Brain microvascular endothelial cell (primary cell): ENCODE measurements around the gene RELB.

Source experiments
- DNase-seq: peaks from one replicate; pipeline ENCODE4 v3.0.0-alpha.2; 2020
- H3K27ac ChIP-seq: fragments of 250-450 bp; sonication (Bioruptor Pico); 2 replicates; pipeline ENCODE4 v1.5.1; 2020; ENCODE audit warnings: mild to moderate bottlenecking, moderate library complexity
- H3K27me3 ChIP-seq: fragments of 250-450 bp; sonication (Bioruptor Pico); replicated peaks from 2 replicates; pipeline ENCODE4 v1.5.1; 2020; ENCODE audit warnings: mild to moderate bottlenecking
- H3K36me3 ChIP-seq: fragments of 250-450 bp; sonication (Bioruptor Pico); replicated peaks from 2 replicates; pipeline ENCODE4 v1.5.1; 2020; ENCODE audit warnings: mild to moderate bottlenecking
- H3K4me3 ChIP-seq: 2 replicates; pipeline ENCODE4 v1.5.1; 2011; ENCODE audit warnings: low read depth, mild to moderate bottlenecking, control low read depth, low read length, moderate library complexity
- CTCF ChIP-seq: IDR thresholded peaks from 2 replicates; pipeline ENCODE4 v1.5.1; 2011; ENCODE audit warnings: low read depth, mild to moderate bottlenecking, moderate library complexity, low read length, control low read depth, inconsistent platforms; ENCODE audit errors: missing control alignments
- in situ Hi-C: cut with HindIII; loops from 2 replicates; pipeline ENCODE4 v1.10.0; 2017; ENCODE audit warnings: low sequenced_read_pairs, low pct_ligation_motif_present

RELB gene

GRCh38 chr19:45001087-45001739 is at the start of gene RELB:
RELB (plus strand) TSS chr19:45001464; CDS start chr19:45001580, 116 bp downstream.
- peak; percentile 86 for DNase-seq
- H3K27ac ChIP-seq = peak within 1 kb of the TSS; percentile 100
- no peaks in the 10 kb centered on the region for H3K27me3 ChIP-seq
- peaks cover 6% of the 10 kb centered on the region for H3K36me3 ChIP-seq
- H3K4me3 ChIP-seq = peak within 1 kb of the TSS; percentile 68
- in situ Hi-C loops = no loop called here
- no peak for TF ChIP-seq CTCF

GRCh38 chr19:44954278-44954648 is 47.0 kb upstream of the RELB start:
- Histone ChIP-seq H3K4me3 (peak overlapping the region; percentile 87), H3K27me3 (no peaks in the 10 kb centered on the region), H3K36me3 (no peaks in the 10 kb centered on the region), H3K27ac (peak overlapping the region; percentile 93)
- TF ChIP-seq CTCF = no peak
- DNase-seq = no peak
- in situ Hi-C loops = loop anchor here (10.0 kb wide), 1 partner anchor 59 kb away; the partner anchor contains the start of gene TOMM40

- H3K27me3 ChIP-seq = no peaks in the 10 kb centered on the region
- peak; percentile 94 for DNase-seq
- no peaks in the 10 kb centered on the region for H3K36me3 ChIP-seq
- in situ Hi-C loops = loop anchor here (10.0 kb wide), 1 partner anchor 60 kb away; the partner anchor contains the start of gene TOMM40
- no peak for TF ChIP-seq CTCF
- peak within 1 kb of the TSS; percentile 93 for H3K27ac ChIP-seq
- peak within 1 kb of the TSS; percentile 87 for H3K4me3 ChIP-seq
Measured at GRCh38 chr19:44954649-44955504, 46.4 kb upstream of the RELB start, which contains the start of gene CLPTM1. CLPTM1 (plus strand) TSS chr19:44955380; CDS start chr19:44955396, 16 bp downstream.

GRCh38 chr19:44955505-44956439 is 45.5 kb upstream of the RELB start:
- no peak for TF ChIP-seq CTCF
- Histone ChIP-seq H3K4me3 (peak overlapping the region; percentile 87), H3K27ac (peak overlapping the region; percentile 93), H3K36me3 (no peaks in the 10 kb centered on the region), H3K27me3 (no peaks in the 10 kb centered on the region)
- no peak for DNase-seq
- in situ Hi-C loops = loop anchor here (10.0 kb wide), 1 partner anchor 61 kb away; the partner anchor contains the start of gene TOMM40

- H3K27me3 ChIP-seq = no peaks in the 10 kb centered on the region
- no peak for TF ChIP-seq CTCF
- no peak overlapping the region for H3K27ac ChIP-seq
- H3K36me3 ChIP-seq = peaks cover 4% of the 10 kb centered on the region
- in situ Hi-C loops = loop anchor here (10.0 kb wide), 1 partner anchor 63 kb away; the partner anchor contains the start of gene TOMM40
- no peak for DNase-seq
- H3K4me3 ChIP-seq = no peak overlapping the region
Measured at GRCh38 chr19:44957526-44957925, 43.7 kb upstream of the RELB start.
